ENCODE results near the gene ACSM4.
A peak's percentile ranks its signal among the peaks of the same experiment; 100 is the strongest.

Gene ACSM4

GRCh38 chr12:7339675-7340074, 35.8 kb downstream of the ACSM4 start:
- no peak for DNase-seq

- peak; percentile 81 for DNase-seq
These were observed 41.1 kb downstream of the ACSM4 start for GRCh38 chr12:7344833-7345606.

GRCh38 chr12:7346551-7347225, 42.8 kb downstream of the ACSM4 start:
- DNase-seq = peak; percentile 27

- no peak for DNase-seq
These were observed 45.5 kb downstream of the ACSM4 start for GRCh38 chr12:7349418-7349817.

- DNase-seq = no peak
These were observed 47.3 kb downstream of the ACSM4 start for GRCh38 chr12:7351177-7351576.

- DNase-seq = no peak
These were observed 48.8 kb downstream of the ACSM4 start for GRCh38 chr12:7352661-7353060.

- DNase-seq = no peak
These were observed 50.7 kb downstream of the ACSM4 start for GRCh38 chr12:7354529-7354928.

- DNase-seq = peak; percentile 19
These were observed 57.4 kb downstream of the ACSM4 start for GRCh38 chr12:7361265-7361664.

GRCh38 chr12:7362734-7363133, 58.9 kb downstream of the ACSM4 start:
- DNase-seq = no peak

GRCh38 chr12:7369274-7369729, 65.4 kb downstream of the ACSM4 start:
- peak; percentile 27 for DNase-seq

GRCh38 chr12:7373226-7373625, 69.4 kb downstream of the ACSM4 start:
- DNase-seq = no peak

GRCh38 chr12:7374423-7375144, 70.7 kb downstream of the ACSM4 start:
- DNase-seq = peak; percentile 69

- no peak for DNase-seq
These were observed 71.3 kb downstream of the ACSM4 start for GRCh38 chr12:7375145-7375543.

- DNase-seq = no peak
These were observed 72.3 kb downstream of the ACSM4 start for GRCh38 chr12:7376196-7376595.
